Kidney epithelial cell (primary cell): ENCODE data around the gene ICOSLG. TPM values are rescaled to one million over a fixed set of nuclear protein-coding genes. Genes with fewer than 3 reads are reported as not detected.
"Not testable (repeated sequence)": the region's sequence is repeated elsewhere in the genome, so short reads cannot be mapped to it uniquely, and the experiment has no call there.

Source experiments
- DNase-seq: peaks from one replicate; pipeline ENCODE4 v3.0.0-alpha.2; 2010; ENCODE audit warnings: low read depth
- H3K27me3 ChIP-seq: 2 replicates; pipeline ENCODE4 v1.6.0; 2011; ENCODE audit warnings: low read length; ENCODE audit not compliant: control insufficient read depth, insufficient read depth
- H3K36me3 ChIP-seq: 2 replicates; pipeline ENCODE4 v1.5.1; 2011; ENCODE audit warnings: low read length; ENCODE audit not compliant: control insufficient read depth, insufficient read depth
- H3K4me3 ChIP-seq: 2 replicates; pipeline ENCODE4 v1.5.1; 2011; ENCODE audit warnings: low read depth, mild to moderate bottlenecking, control low read depth, low read length
- total RNA-seq: library from RNA; depleted of rRNA; stranded (reverse); fragments of >200 nt; gene quantifications from 2 replicates; pipeline ENCODE4 v1.2.3, GENCODE V29; 2015
- TF ChIP-seq, protein P1 (sequence below): IDR thresholded peaks from 2 replicates; pipeline ENCODE4 v1.5.1; 2011; ENCODE audit warnings: mild to moderate bottlenecking, moderate library complexity, low read length, control low read depth, inconsistent platforms; ENCODE audit not compliant: insufficient read depth, poor library complexity, severe bottlenecking

Gene ICOSLG
- total RNA-seq = 1.6 and 2.9 TPM in 2 replicates

DNA sequence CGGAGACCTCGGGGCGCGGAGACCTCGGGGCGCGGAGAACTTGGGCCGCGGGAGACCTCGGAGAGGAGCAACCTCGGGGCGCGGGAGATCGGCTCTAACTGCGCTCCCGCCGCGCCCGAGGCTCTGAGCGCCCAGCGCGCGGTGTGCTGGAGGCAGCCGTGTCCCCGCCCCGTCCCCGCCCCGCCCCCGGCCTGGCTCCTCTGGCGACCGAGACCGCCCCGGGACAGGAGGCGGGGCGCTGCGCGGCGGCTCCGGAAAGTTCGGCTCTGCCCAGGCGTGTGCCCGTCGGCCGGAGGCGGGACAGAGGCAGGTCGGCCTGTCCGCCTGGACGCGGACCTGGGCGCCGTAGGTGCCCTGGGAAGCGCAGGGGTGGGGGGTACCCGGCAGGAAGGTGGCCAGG is at the start of gene ICOSLG:
Gene ICOSLG (minus strand): TSS at position 102 of the 400 bp plus-strand sequence. CDS start 126 bp downstream, outside the sequence.
- not testable (repeated sequence) for DNase-seq, H3K36me3 ChIP-seq, H3K27me3 ChIP-seq, H3K4me3 ChIP-seq

GRCh38 chr21:44289381-44290010 is 48.8 kb upstream of the ICOSLG start:
- Histone ChIP-seq H3K4me3 (no peak overlapping the region), H3K27me3 (peaks cover 56% of the 10 kb centered on the region), H3K36me3 (no peaks in the 10 kb centered on the region)
- TF ChIP-seq, protein P1, sequence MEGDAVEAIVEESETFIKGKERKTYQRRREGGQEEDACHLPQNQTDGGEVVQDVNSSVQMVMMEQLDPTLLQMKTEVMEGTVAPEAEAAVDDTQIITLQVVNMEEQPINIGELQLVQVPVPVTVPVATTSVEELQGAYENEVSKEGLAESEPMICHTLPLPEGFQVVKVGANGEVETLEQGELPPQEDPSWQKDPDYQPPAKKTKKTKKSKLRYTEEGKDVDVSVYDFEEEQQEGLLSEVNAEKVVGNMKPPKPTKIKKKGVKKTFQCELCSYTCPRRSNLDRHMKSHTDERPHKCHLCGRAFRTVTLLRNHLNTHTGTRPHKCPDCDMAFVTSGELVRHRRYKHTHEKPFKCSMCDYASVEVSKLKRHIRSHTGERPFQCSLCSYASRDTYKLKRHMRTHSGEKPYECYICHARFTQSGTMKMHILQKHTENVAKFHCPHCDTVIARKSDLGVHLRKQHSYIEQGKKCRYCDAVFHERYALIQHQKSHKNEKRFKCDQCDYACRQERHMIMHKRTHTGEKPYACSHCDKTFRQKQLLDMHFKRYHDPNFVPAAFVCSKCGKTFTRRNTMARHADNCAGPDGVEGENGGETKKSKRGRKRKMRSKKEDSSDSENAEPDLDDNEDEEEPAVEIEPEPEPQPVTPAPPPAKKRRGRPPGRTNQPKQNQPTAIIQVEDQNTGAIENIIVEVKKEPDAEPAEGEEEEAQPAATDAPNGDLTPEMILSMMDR = no peak
- no peak for DNase-seq

- TF ChIP-seq, protein P1 = no peak
- H3K4me3 ChIP-seq = no peak overlapping the region
- H3K27me3 ChIP-seq = peaks cover 57% of the 10 kb centered on the region
- no peak for DNase-seq
- no peaks in the 10 kb centered on the region for H3K36me3 ChIP-seq
Measured at GRCh38 chr21:44288251-44289110, 47.7 kb upstream of the ICOSLG start.

DNA sequence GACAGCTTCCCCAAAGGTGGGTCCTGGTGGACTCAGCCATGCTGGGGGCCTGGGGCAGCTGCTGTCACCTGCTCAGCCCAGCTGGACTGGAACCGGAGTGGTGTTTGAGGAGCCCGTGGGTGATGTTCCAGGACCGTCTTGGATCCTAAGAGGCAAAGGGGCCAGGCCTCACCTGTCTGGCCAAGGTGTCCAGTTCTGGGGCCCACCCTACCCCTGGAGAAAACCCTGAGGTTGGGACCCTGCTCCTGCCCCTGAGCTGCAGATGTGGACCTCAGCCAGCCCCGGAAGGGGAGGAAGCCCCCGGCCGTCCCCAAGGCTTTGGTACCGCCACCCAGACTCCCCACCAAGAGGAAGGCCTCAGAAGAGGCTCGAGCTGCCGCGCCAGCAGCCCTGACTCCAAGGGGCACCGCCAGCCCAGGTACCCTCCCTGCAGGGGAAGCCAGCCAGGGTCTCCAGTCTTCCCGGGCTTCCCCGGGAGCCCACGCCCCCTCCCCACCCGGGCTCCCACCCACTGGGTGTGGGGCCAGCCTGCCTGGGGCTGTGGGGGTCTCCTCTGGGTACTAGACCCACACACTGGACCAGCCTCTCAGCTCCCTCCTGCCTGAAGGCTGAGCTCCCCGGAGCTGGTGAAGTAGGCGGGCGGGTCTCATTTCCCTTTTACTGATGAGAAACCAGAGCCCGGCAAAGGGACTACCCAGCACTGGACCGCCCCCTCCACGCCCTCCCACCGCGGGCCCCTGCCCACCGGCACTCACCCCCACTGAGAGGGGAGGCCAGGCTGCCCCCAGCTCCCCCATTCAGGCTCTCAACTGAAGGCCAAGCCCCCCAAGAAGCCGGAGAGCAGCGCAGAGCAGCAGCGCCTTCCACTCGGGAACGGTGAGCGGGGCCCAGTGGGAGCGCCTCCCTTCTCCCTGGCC is 46.2 kb upstream of the ICOSLG start:
- Histone ChIP-seq H3K4me3 (no peak overlapping the region), H3K27me3 (peaks cover 49% of the 10 kb centered on the region), H3K36me3 (no peaks in the 10 kb centered on the region)
- TF ChIP-seq, protein P1 = no peak
- no peak for DNase-seq

- TF ChIP-seq, protein P1 = no peak
- H3K4me3 ChIP-seq = no peak overlapping the region
- no peak for DNase-seq
- H3K27me3 ChIP-seq = peaks cover 42% of the 10 kb centered on the region
- no peaks in the 10 kb centered on the region for H3K36me3 ChIP-seq
Measured at GRCh38 chr21:44286086-44286715, 45.5 kb upstream of the ICOSLG start.
